GM21528 (cell line): ENCODE results near the gene GSTM4.

Source experiments
- ATAC-seq: cut with Tn5 transposase; IDR thresholded peaks from one replicate; pipeline ENCODE4 v1.9.1; 2021; ENCODE audit warnings: mild to moderate bottlenecking, moderate library complexity; ENCODE audit not compliant: unreplicated experiment, low FRiP score

Gene GSTM4

DNA sequence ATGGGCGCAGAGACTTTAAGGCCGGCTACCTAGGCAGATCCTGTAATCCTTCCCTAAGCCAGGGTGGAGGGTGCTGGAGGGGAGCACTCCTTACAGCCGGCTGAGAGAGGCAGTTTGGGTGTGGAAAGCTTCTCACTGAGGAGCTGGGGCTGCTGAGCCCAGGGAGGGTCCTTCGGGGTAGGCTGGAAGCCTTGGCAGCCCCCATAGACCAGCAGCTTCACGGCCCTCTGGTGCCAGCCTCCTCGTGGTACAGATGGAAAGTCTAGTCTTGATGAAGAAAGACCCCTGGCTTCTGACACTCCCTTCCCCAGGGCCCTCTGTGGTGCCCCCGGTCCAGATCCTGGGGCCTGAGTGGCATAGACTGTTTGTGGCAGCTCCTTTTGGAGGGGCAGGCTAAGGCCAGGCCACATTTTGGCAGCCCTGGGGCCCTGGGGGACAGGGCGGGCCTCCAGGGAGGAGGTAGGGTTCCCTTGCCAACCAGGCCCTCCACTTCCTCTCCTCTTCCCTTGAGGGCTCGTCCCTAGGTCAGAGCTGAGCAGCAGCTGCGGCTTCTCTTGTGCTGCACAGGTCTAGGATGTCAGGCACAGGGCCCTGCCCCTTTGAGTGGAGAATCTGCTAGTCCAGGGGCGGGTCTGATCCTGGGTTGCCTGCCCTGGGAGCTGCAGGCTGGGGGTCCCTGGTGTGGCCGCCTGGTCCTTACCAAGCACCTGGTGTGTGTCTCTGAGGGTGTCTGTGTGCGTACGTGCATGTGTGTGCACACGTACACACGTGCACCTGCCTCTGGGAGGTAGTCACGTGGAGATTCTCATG is 31.5 kb upstream of the GSTM4 start:
- ATAC-seq: no peak

DNA sequence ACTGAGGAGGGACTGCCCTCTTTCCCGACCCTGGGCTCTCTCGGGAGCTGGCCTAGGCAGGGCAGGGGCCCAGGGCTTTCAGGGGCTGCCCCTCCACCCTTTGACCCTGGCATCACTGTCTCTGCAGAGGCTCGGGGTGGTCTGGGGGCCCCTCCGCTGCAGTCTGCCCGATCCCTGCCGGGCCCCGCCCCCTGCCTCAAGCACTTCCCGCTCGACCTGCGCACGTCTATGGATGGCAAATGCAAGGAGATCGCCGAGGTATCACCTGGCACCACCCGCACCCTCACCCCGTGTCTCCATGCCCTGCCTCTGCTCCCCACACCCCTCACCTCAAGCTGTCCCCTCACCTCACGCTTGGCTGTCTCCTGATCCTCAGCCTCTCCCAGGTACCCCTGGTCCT is 30.7 kb upstream of the GSTM4 start:
- no peak for ATAC-seq

GRCh38 chr1:109625601-109626560 is 30.0 kb upstream of the GSTM4 start:
- ATAC-seq: no peak

- no peak for ATAC-seq
Measured at GRCh38 chr1:109626682-109627408, 29.1 kb upstream of the GSTM4 start.

- no peak for ATAC-seq
Measured at GRCh38 chr1:109627692-109628399, 28.1 kb upstream of the GSTM4 start.

DNA sequence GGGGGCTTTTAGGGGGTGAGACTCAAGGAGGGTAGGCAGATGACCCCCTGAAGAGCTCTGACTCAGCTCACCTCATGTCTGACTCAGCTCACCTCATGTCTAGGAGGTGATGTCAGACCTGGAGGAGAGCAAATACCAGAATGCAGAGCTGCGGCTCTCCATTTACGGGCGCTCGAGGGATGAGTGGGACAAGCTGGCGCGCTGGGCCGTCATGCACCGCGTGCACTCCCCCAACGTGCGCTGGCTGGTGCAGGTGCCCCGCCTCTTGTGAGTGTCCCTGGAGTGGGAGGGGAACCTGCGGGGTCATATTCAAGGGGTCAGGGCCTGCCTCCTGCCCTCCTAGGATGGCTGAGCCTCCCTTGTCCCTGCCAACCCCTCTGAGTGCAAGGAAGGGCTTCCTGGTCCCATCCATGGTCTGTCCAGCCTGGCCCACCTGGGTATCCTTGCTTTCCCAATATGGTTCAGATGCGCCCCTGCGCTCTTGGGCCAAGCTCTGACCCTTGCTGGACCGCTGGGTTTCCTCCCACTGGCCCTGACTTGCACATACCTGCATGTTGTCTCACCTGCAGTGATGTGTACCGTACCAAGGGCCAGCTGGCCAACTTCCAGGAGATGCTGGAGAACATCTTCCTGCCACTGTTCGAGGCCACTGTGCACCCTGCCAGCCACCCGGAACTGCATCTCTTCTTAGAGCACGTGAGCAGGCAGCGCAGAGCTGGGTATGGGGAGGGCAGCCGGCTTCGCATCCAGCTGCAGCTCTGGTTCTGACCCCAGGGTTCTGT is 27.2 kb upstream of the GSTM4 start:
- ATAC-seq: no peak

DNA sequence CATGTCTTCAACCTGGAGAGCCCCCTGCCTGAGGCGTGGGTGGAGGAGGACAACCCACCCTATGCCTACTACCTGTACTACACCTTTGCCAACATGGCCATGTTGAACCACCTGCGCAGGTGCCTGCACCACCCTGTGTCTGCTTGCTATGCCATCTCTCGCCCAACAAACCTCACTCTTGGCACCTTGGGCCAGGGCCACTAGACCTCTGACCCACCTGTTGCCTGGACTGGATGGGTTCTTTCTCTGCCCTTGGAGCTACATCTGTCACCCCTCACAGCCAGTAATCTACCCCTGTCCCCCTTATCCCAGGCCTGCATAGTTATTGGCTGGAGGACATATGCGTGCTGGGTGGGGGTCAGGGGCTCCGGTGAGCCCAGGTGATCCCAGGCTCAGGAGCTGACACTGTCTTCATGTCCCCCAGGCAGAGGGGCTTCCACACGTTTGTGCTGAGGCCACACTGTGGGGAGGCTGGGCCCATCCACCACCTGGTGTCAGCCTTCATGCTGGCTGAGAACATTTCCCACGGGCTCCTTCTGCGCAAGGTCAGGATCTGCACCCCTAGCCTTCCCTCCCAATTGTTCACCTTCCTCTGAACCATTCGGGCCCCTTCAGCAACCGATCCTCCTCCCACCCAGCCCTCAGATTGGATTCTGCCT is 26.4 kb upstream of the GSTM4 start:
- ATAC-seq: no peak

DNA sequence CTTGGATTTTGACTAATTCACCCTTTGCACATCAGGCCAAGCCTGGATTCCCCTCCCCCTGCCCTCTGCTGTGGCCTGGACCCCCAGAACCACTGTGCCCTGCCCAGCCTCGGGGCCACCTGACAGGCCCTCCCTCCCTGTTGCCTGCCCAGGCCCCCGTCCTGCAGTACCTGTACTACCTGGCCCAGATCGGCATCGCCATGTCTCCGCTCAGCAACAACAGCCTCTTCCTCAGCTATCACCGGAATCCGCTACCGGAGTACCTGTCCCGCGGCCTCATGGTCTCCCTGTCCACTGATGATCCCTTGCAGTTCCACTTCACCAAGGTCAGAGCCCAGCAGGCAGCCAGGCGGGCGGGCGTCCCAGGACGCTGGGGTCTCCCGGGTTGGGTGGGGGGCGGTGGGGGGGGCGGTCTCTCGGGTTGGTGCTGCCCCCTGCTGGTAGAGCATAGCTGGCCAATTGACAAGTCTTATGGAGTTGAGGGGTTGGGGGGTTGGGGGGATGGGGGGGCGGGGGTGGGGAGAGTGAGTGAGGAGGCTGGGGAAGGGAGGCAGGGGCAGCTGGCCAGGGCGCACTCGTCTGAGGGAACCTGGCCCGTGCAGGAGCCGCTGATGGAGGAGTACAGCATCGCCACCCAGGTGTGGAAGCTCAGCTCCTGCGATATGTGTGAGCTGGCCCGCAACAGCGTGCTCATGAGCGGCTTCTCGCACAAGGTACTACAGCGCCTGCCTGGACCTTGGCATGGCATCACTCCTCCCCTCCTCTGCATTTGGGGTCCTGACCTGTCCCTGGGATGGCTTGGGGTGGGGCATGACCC is 25.6 kb upstream of the GSTM4 start:
- no peak for ATAC-seq

DNA sequence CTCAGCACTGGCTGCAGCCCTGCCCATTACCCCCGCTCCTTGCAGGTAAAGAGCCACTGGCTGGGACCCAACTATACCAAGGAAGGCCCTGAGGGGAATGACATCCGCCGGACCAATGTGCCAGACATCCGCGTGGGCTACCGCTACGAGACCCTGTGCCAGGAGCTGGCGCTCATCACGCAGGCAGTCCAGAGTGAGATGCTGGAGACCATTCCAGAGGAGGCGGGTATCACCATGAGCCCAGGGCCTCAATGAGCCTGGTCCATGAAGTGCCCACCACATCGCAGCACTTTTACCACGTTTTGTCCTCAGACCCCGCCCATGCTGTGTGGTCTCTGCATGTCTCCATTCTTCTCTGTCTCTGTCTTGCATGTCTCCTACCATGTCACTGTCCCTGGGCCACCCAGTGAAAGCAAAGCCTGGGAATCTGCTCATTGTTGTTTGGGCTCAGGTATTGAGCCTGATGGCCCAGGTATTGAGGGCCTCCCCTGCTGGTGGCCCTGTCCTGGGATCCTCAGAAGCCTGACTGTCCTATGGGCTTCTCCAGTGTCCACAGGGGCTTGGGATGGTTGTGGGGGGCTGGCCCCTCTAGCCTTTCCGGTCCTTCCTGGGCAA is 24.9 kb upstream of the GSTM4 start:
- no peak for ATAC-seq

GRCh38 chr1:109631513-109632505 is 24.1 kb upstream of the GSTM4 start:
- no peak for ATAC-seq

- no peak for ATAC-seq
Measured at GRCh38 chr1:109632671-109633346, 23.1 kb upstream of the GSTM4 start.

- ATAC-seq: no peak
Measured at GRCh38 chr1:109634292-109634691, 21.6 kb upstream of the GSTM4 start.

- ATAC-seq: no peak
Measured at GRCh38 chr1:109634771-109635750, 20.8 kb upstream of the GSTM4 start.

GRCh38 chr1:109635862-109636200 is 20.1 kb upstream of the GSTM4 start:
- ATAC-seq: no peak
